NCI-H446 treated with DMSO at 0.1 percent for 48 hours (cell line): ENCODE results near the gene OR5W2.
"Not testable (repeated sequence)": the region's sequence is repeated elsewhere in the genome, so short reads cannot be mapped to it uniquely, and the experiment has no call there.

Experiments used
- DNase-seq: peaks from one replicate; lab custom pipeline; 2025; lab: John Stamatoyannopoulos, UW

The OR5W2 gene

GRCh38 chr11:55914482-55914881 lies at the start of gene OR5W2:
Gene OR5W2, minus strand, starts transcription at chr11:55914582. Its CDS starts 0 bp downstream, at chr11:55914582.
- DNase-seq, result no peak

- no peak for DNase-seq
Measured at GRCh38 chr11:55956521-55956920, 42.1 kb upstream of the OR5W2 start.

GRCh38 chr11:55949330-55949729 lies 34.9 kb upstream of the OR5W2 start:
- DNase-seq, result no peak

GRCh38 chr11:55942785-55943392 lies 28.5 kb upstream of the OR5W2 start:
- no peak for DNase-seq

GRCh38 chr11:55936300-55936699 lies 21.9 kb upstream of the OR5W2 start, which contains the start of gene OR5I1:
Gene OR5I1, minus strand, starts transcription at chr11:55936400. Its CDS starts 0 bp downstream, at chr11:55936400.
- no peak for DNase-seq

- DNase-seq, result no peak
Measured at GRCh38 chr11:55920537-55920936, 6.2 kb upstream of the OR5W2 start.

- no peak for DNase-seq
Measured at GRCh38 chr11:55902308-55902707, 12.1 kb downstream of the OR5W2 start.

- DNase-seq, result no peak
Measured at GRCh38 chr11:55895216-55895615, 19.2 kb downstream of the OR5W2 start.

- not testable (repeated sequence) for DNase-seq
Measured at GRCh38 chr11:55885481-55885880, 28.9 kb downstream of the OR5W2 start.

- not testable (repeated sequence) for DNase-seq
Measured at GRCh38 chr11:55884995-55885394, 29.4 kb downstream of the OR5W2 start.

- not testable (repeated sequence) for DNase-seq
Measured at GRCh38 chr11:55882997-55883396, 31.4 kb downstream of the OR5W2 start, which contains the start of gene TRIM51. Gene TRIM51, plus strand, starts transcription at chr11:55883297. Its CDS starts 2,132 bp downstream, at chr11:55885429.

- peak; percentile 40 for DNase-seq
Measured at GRCh38 chr11:55873146-55873545, 41.2 kb downstream of the OR5W2 start.

GRCh38 chr11:55872731-55873130 lies 41.7 kb downstream of the OR5W2 start:
- not testable (repeated sequence) for DNase-seq

GRCh38 chr11:55867354-55867753 lies 47.0 kb downstream of the OR5W2 start:
- not testable (repeated sequence) for DNase-seq
